ENCODE results near the gene TCF12.

Gene TCF12

GRCh38 chr15:57298843-57299550 is 380.6 kb downstream of the TCF12 start:
- no peak for DNase-seq (ENCODE audit: low spot score)

- no peak for DNase-seq (ENCODE audit: low spot score)
Measured at GRCh38 chr15:57301307-57301706, 382.9 kb downstream of the TCF12 start.

- no peak for DNase-seq (ENCODE audit: low spot score)
Measured at GRCh38 chr15:57302640-57303257, 384.3 kb downstream of the TCF12 start.

GRCh38 chr15:57305009-57305408 is 386.6 kb downstream of the TCF12 start:
- DNase-seq (ENCODE audit: low spot score), result no peak

GRCh38 chr15:57306161-57306943 is 387.9 kb downstream of the TCF12 start:
- DNase-seq (ENCODE audit: low spot score), result peak; percentile 33

- no peak for DNase-seq (ENCODE audit: low spot score)
Measured at GRCh38 chr15:57306944-57307411, 388.5 kb downstream of the TCF12 start.

- DNase-seq (ENCODE audit: low spot score), result no peak
Measured at GRCh38 chr15:57307527-57308169, 389.2 kb downstream of the TCF12 start.

GRCh38 chr15:57308170-57308545 is 389.7 kb downstream of the TCF12 start:
- DNase-seq (ENCODE audit: low spot score), result no peak

GRCh38 chr15:57309856-57310760 is 391.7 kb downstream of the TCF12 start:
- no peak for DNase-seq (ENCODE audit: low spot score)

- DNase-seq (ENCODE audit: low spot score), result no peak
Measured at GRCh38 chr15:57310876-57311275, 392.4 kb downstream of the TCF12 start.

- DNase-seq (ENCODE audit: low spot score), result no peak
Measured at GRCh38 chr15:57312006-57312317, 393.5 kb downstream of the TCF12 start.

GRCh38 chr15:57312318-57313133 is 394.1 kb downstream of the TCF12 start:
- no peak for DNase-seq (ENCODE audit: low spot score)

- DNase-seq (ENCODE audit: low spot score), result no peak
Measured at GRCh38 chr15:57313134-57313483, 394.7 kb downstream of the TCF12 start.

GRCh38 chr15:57314221-57314620 is 395.8 kb downstream of the TCF12 start:
- DNase-seq (ENCODE audit: low spot score), result no peak

GRCh38 chr15:57316451-57316850 is 398.0 kb downstream of the TCF12 start:
- no peak for DNase-seq (ENCODE audit: low spot score)

- no peak for DNase-seq (ENCODE audit: low spot score)
Measured at GRCh38 chr15:57319226-57319918, 400.9 kb downstream of the TCF12 start.

GRCh38 chr15:57319919-57320560 is 401.6 kb downstream of the TCF12 start:
- DNase-seq (ENCODE audit: low spot score), result no peak

- DNase-seq (ENCODE audit: low spot score), result no peak
Measured at GRCh38 chr15:57320631-57321220, 402.3 kb downstream of the TCF12 start.

- DNase-seq (ENCODE audit: low spot score), result no peak
Measured at GRCh38 chr15:57321485-57321884, 403.0 kb downstream of the TCF12 start.
